Mucosa of descending colon (tissue), 3 donors: ENCODE data around the gene SCIN. TPM values are rescaled to one million over a fixed set of nuclear protein-coding genes. Genes with fewer than 3 reads are reported as not detected.

Source experiments
- ATAC-seq: fragments of 200-7000 bp; cut with Tn5 transposase; one replicate; pipeline ENCODE4 v1.9.1; 2020; ENCODE audit warnings: mild to moderate bottlenecking, moderate library complexity
- DNase-seq, 3 donors: peaks; one replicate each; pipeline ENCODE4 v3.0.0-alpha.2; 2020
- H3K36me3 ChIP-seq: fragments of 200-600 bp; one replicate; pipeline ENCODE4 v1.8.0; 2021; ENCODE audit warnings: low read depth, mild to moderate bottlenecking
- H3K4me1 ChIP-seq: fragments of 200-600 bp; one replicate; pipeline ENCODE4 v1.8.0; 2021; ENCODE audit warnings: low read depth, mild to moderate bottlenecking
- H3K4me3 ChIP-seq: fragments of 200-600 bp; one replicate; pipeline ENCODE4 v1.8.0; 2021; ENCODE audit warnings: mild to moderate bottlenecking
- H3K9me3 ChIP-seq: fragments of 200-600 bp; one replicate; pipeline ENCODE4 v1.8.0; 2021; ENCODE audit warnings: mild to moderate bottlenecking
- intact Hi-C, 2 donors: fragments of 100-400 bp; cut with DNase I in 1 of 2; cut with micrococcal nuclease in 1 of 2; formaldehyde crosslinking; loops; one replicate each; pipeline versions ENCODE4 v1.11.0 to v1.11.1; 2022; cut with DNase I, micrococcal nuclease
- total RNA-seq, 3 donors: library from RNA; stranded (reverse); fragmentation: NEBNext Ultra II Directional in 2 of 3; extraction: Animal tissue kit (Norgen Biotek cat#: 25700) in 2 of 3; gene quantifications; one replicate each; pipeline versions ENCODE4 v1.2.1 to v1.2.4, GENCODE V29; 2021 to 2023
- TF ChIP-seq, protein P1 (sequence below): fragments of 200-600 bp; IDR thresholded peaks from one replicate; pipeline ENCODE4 v1.8.0; 2022; ENCODE audit warnings: antibody characterized with exemption, mild to moderate bottlenecking
- donor health status: DM: no; HTN: no; CAD: no; lungs with moderate emphysema.
- donor health status: DM: no; HTN: no; CAD: no.
- donor health status: DM: no; HTN: yes; CAD: no.

SCIN gene
- total RNA-seq, 3 donors from 2014 or later, result 25.1 to 86.6 (median 77.1) TPM

- ATAC-seq, result no peak
- intact Hi-C loops, result no loop called here
- TF ChIP-seq, protein P1, sequence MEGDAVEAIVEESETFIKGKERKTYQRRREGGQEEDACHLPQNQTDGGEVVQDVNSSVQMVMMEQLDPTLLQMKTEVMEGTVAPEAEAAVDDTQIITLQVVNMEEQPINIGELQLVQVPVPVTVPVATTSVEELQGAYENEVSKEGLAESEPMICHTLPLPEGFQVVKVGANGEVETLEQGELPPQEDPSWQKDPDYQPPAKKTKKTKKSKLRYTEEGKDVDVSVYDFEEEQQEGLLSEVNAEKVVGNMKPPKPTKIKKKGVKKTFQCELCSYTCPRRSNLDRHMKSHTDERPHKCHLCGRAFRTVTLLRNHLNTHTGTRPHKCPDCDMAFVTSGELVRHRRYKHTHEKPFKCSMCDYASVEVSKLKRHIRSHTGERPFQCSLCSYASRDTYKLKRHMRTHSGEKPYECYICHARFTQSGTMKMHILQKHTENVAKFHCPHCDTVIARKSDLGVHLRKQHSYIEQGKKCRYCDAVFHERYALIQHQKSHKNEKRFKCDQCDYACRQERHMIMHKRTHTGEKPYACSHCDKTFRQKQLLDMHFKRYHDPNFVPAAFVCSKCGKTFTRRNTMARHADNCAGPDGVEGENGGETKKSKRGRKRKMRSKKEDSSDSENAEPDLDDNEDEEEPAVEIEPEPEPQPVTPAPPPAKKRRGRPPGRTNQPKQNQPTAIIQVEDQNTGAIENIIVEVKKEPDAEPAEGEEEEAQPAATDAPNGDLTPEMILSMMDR, result no peak
These were observed 17.9 kb downstream of the SCIN start for GRCh38 chr7:12588259-12588904.

DNA sequence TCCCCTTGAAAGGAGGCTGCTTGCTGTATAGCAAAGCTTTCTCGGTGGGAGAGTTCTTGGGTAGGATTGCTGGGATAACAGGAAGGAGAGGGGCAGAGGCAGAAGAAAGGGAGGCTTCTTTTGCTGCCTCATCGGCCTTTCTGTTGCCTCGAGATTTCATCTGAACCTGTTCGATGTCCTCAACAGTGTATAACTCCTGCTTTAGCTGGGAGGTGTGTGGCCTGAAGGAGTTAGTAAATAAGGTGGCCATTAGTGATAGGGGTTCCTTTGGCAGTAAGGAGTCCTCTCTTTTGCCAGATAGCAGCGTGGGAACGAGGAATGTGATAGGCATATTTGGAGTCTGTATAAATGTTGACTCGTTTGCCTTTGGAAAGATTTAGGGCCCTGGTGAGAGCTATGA, 20.0 kb downstream of the SCIN start:
- TF ChIP-seq, protein P1, result no peak
- H3K4me3 ChIP-seq, result no peak overlapping the region
- H3K4me1 ChIP-seq, result no peaks in the 10 kb centered on the region
- DNase-seq (no peak), ATAC-seq (no peak)
- intact Hi-C loops, result no loop called here
- no peaks in the 10 kb centered on the region for H3K9me3 ChIP-seq
- H3K36me3 ChIP-seq, result no peaks in the 10 kb centered on the region

More at GRCh38 chr7:12588259-12588904, 17.9 kb downstream of the SCIN start:
- DNase-seq, result no peak
- Histone ChIP-seq H3K4me3 (no peak overlapping the region), H3K4me1 (peaks cover 14% of the 10 kb centered on the region), H3K9me3 (no peaks in the 10 kb centered on the region), H3K36me3 (no peaks in the 10 kb centered on the region)

GRCh38 chr7:12594122-12594897, 23.8 kb downstream of the SCIN start:
- ATAC-seq (no peak), DNase-seq (no peak)
- Histone ChIP-seq H3K4me3 (no peak overlapping the region), H3K4me1 (no peaks in the 10 kb centered on the region), H3K9me3 (no peaks in the 10 kb centered on the region), H3K36me3 (no peaks in the 10 kb centered on the region)
- TF ChIP-seq, protein P1, result no peak
- intact Hi-C loops, result no loop called here

DNA sequence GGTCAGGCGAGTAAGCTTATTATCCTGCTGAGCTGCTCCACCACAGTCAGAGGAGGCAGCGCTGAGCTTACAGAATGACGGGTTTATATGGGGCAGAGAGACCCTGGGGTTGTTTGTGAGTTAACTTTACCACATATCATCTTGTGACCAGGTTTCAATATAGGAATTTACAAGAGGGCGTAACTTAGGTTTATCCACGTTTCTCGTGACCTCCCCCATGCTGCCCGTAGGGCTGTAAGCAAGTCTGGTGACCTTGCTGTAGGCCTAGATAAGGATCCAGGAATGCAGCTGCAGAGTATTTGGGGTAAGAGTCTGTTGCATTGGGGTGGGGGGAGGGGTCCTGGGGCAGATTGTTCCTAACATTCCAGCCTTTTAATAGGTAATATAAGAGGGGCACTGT, 24.6 kb downstream of the SCIN start:
- Histone ChIP-seq H3K36me3 (no peaks in the 10 kb centered on the region), H3K4me3 (no peak overlapping the region), H3K9me3 (no peaks in the 10 kb centered on the region), H3K4me1 (no peaks in the 10 kb centered on the region)
- DNase-seq, result no peak
- TF ChIP-seq, protein P1, result no peak
- ATAC-seq, result no peak
- intact Hi-C loops, result no loop called here

GRCh38 chr7:12596225-12596790, 25.8 kb downstream of the SCIN start:
- DNase-seq (no peak), ATAC-seq (no peak)
- Histone ChIP-seq H3K9me3 (no peaks in the 10 kb centered on the region), H3K36me3 (no peaks in the 10 kb centered on the region), H3K4me3 (no peak overlapping the region), H3K4me1 (no peaks in the 10 kb centered on the region)
- TF ChIP-seq, protein P1, result no peak
- intact Hi-C loops, result no loop called here
